OCI-LY3 (cell line): ENCODE measurements around the gene ANAPC15.
"Not testable (repeated sequence)": the region's sequence is repeated elsewhere in the genome, so short reads cannot be mapped to it uniquely, and the experiment has no call there.

Experiments
- H2AFZ ChIP-seq: fragments of 200-600, 300-600 bp; shearing (Covaris generic); 2 replicates; pipeline ENCODE4 v1.6.0; 2014; ENCODE audit warnings: antibody characterized with exemption, low read depth, low read length
- H3K27ac ChIP-seq: fragments of 200-600, 300-600 bp; sonication (generic); 2 replicates; pipeline ENCODE4 v1.5.1; 2014; ENCODE audit warnings: mild to moderate bottlenecking, low read length, moderate library complexity, mixed read lengths
- H3K27me3 ChIP-seq: fragments of 200-600, 300-600 bp; sonication (generic); 2 replicates; pipeline ENCODE4 v1.6.1; 2014; ENCODE audit warnings: low read depth, low read length, mixed read lengths
- H3K36me3 ChIP-seq: fragments of 200-600, 300-600 bp; sonication (generic); replicated peaks from 2 replicates; pipeline ENCODE3; 2014; ENCODE audit warnings: low read depth, low read length, mixed read lengths
- H3K4me1 ChIP-seq: fragments of 300-600, 200-600 bp; sonication (generic); 2 replicates; pipeline ENCODE4 v1.6.1; 2014; ENCODE audit warnings: low read length, mixed read lengths
- H3K4me2 ChIP-seq: fragments of 200-600, 300-600 bp; sonication (generic); 2 replicates; pipeline ENCODE4 v1.6.1; 2014; ENCODE audit warnings: low read length, mixed read lengths
- H3K4me3 ChIP-seq: fragments of 300-600, 200-600 bp; sonication (generic); 2 replicates; pipeline ENCODE4 v1.5.1; 2014; ENCODE audit warnings: antibody characterized with exemption, mild to moderate bottlenecking, low read length, moderate library complexity
- H3K79me2 ChIP-seq: fragments of 300-600, 200-600 bp; shearing (Covaris generic); 2 replicates; pipeline ENCODE4 v1.6.1; 2014; ENCODE audit warnings: mild to moderate bottlenecking, low read length, mixed read lengths
- H3K9ac ChIP-seq: fragments of 300-600, 200-600 bp; shearing (Covaris generic); 2 replicates; pipeline ENCODE4 v1.6.0; 2014; ENCODE audit warnings: mild to moderate bottlenecking, low read length, moderate library complexity
- H3K9me3 ChIP-seq: fragments of 200-600, 300-600 bp; shearing (Covaris generic); 2 replicates; pipeline ENCODE4 v1.6.1; 2014; ENCODE audit warnings: low read length, mixed read lengths; ENCODE audit not compliant: insufficient read depth
- H4K20me1 ChIP-seq: fragments of 200-600, 300-600 bp; sonication (generic); 2 replicates; pipeline ENCODE4 v1.6.1; 2016; ENCODE audit warnings: low read length, mixed read lengths; ENCODE audit not compliant: insufficient read depth
- EZH2phosphoT487 ChIP-seq: fragments of 200-600 bp; shearing (Covaris generic); IDR thresholded peaks from 2 replicates; pipeline ENCODE4 v1.6.1; 2018; ENCODE audit warnings: antibody characterized with exemption, mixed run types, low read depth
- TF ChIP-seq, protein P1 (sequence below): fragments of 200-600, 300-600 bp; sonication (generic); IDR thresholded peaks from 2 replicates; pipeline ENCODE4 v1.5.1; 2014; ENCODE audit warnings: antibody characterized with exemption, low read length, low read depth

Gene ANAPC15

DNA sequence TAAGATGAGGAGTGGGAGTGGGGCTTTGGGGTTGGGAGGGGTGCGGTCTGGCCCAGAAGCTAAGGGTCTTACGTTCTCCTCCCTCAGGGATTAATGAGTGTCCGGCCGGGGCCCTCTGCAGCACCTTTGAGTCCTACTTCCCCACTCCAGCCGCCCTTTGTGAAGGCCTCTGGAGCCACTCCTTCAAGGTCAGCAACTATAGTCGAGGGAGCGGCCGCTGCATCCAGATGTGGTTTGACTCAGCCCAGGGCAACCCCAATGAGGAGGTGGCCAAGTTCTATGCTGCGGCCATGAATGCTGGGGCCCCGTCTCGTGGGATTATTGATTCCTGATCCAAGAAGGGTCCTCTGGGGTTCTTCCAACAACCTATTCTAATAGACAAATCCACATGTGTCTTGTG is 27.0 kb upstream of the ANAPC15 start:
- no peaks in the 10 kb centered on the region for H3K79me2 ChIP-seq
- H3K4me3 ChIP-seq: no peak overlapping the region
- no peaks in the 10 kb centered on the region for H3K4me1 ChIP-seq
- H3K9ac ChIP-seq: no peak overlapping the region
- no peak overlapping the region for H3K4me2 ChIP-seq
- peaks cover 15% of the 10 kb centered on the region for H3K27me3 ChIP-seq
- no peak overlapping the region for H2AFZ ChIP-seq
- TF ChIP-seq, protein P1, sequence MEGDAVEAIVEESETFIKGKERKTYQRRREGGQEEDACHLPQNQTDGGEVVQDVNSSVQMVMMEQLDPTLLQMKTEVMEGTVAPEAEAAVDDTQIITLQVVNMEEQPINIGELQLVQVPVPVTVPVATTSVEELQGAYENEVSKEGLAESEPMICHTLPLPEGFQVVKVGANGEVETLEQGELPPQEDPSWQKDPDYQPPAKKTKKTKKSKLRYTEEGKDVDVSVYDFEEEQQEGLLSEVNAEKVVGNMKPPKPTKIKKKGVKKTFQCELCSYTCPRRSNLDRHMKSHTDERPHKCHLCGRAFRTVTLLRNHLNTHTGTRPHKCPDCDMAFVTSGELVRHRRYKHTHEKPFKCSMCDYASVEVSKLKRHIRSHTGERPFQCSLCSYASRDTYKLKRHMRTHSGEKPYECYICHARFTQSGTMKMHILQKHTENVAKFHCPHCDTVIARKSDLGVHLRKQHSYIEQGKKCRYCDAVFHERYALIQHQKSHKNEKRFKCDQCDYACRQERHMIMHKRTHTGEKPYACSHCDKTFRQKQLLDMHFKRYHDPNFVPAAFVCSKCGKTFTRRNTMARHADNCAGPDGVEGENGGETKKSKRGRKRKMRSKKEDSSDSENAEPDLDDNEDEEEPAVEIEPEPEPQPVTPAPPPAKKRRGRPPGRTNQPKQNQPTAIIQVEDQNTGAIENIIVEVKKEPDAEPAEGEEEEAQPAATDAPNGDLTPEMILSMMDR: no peak
- no peak for TF ChIP-seq EZH2phosphoT487
- H3K27ac ChIP-seq: no peak overlapping the region
- H4K20me1 ChIP-seq: no peaks in the 10 kb centered on the region
- H3K36me3 ChIP-seq: no peaks in the 10 kb centered on the region
- H3K9me3 ChIP-seq: no peaks in the 10 kb centered on the region

DNA sequence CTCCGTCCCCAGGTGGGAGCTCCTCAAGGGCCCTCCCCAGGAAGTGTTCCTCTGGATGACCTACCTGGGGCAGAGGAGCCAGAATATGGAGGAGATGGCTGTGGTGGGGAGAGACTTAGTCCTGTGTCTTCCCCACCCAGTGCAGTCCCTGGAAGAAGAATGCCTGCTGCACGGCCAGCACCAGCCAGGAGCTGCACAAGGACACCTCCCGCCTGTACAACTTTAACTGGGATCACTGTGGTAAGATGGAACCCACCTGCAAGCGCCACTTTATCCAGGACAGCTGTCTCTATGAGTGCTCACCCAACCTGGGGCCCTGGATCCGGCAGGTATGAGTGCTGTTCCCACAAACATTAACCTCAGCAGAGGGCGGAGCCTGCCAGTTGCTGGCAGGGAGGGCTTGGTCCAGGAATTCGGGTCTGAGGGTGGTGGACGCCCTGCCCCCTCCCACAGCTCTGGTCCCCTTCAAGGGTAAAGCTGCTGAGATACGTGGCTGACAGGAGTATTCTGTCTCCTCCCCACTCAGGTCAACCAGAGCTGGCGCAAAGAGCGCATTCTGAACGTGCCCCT is 26.4 kb upstream of the ANAPC15 start:
- Histone ChIP-seq H3K36me3 (no peaks in the 10 kb centered on the region), H3K4me1 (no peaks in the 10 kb centered on the region), H3K27me3 (peaks cover 15% of the 10 kb centered on the region), H3K79me2 (no peaks in the 10 kb centered on the region), H3K9me3 (no peaks in the 10 kb centered on the region), H3K4me2 (no peak overlapping the region), H3K9ac (no peak overlapping the region), H4K20me1 (no peaks in the 10 kb centered on the region), H3K4me3 (no peak overlapping the region), H2AFZ (no peak overlapping the region), H3K27ac (no peak overlapping the region)
- TF ChIP-seq, protein P1: no peak
- no peak for TF ChIP-seq EZH2phosphoT487

DNA sequence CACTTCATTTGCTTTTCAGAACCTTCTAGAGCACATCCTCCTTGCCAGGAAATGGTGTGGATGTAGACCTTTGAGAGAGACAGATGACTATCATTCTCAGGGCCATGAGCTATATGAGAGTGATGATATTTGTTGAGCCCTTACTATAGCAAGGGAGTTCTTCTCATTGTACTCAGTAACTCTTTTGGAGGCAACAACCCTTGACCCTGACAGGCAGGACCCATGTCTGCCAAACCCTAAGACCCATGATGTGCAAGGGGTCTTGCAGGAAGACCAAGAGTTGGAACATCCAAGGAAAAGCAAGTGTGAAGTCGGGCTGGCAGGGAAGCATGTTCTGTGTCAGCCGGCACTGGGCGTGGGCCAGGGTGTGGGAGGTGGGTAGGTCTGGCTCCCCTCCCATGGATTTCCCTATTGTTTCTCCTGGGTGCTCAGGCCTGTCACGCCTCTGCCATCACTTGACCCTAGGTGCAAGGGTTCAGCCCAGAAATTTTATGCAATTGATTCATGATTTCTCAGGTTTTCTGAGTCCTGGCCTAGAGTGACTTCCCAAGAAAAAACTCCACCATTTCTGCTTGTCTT is 24.3 kb upstream of the ANAPC15 start:
- H3K79me2 ChIP-seq: no peaks in the 10 kb centered on the region

DNA sequence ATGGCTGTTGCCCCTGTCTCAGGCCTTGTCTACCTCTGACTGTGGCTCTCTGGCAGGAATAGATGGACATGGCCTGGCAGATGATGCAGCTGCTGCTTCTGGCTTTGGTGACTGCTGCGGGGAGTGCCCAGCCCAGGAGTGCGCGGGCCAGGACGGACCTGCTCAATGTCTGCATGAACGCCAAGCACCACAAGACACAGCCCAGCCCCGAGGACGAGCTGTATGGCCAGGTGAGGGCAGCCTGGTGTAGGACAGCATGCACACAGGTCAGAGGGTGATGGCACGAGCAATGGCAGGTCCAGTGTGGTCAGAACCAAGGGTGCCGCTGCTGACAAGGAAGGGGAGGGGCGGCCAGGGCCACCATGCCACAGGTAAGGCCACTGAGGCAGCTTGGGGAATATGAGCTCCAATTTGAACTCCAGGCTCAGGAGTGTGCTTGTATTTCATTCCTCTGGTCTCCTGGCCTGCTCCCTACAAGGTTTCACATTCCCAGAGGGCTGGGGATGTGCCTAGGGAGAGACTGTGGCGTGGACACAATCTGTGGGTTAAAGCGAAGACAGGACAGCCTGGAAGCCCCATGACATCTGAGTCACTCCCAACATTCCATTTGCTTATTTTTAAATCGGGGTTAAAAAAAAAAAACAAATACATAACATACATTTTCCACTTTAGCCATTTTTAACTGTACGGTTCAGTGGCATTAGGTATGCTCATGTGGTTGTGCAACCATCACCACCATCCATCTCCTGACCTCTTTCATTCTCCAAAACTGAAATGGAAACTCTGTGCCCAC is 23.6 kb upstream of the ANAPC15 start:
- Histone ChIP-seq H3K4me2 (no peak overlapping the region), H3K36me3 (no peaks in the 10 kb centered on the region), H3K9me3 (no peaks in the 10 kb centered on the region), H2AFZ (no peak overlapping the region), H3K9ac (no peak overlapping the region), H3K27ac (no peak overlapping the region), H3K79me2 (no peaks in the 10 kb centered on the region), H3K4me3 (no peak overlapping the region), H3K27me3 (peaks cover 10% of the 10 kb centered on the region), H3K4me1 (no peaks in the 10 kb centered on the region), H4K20me1 (no peaks in the 10 kb centered on the region)
- TF ChIP-seq EZH2phosphoT487: no peak
- TF ChIP-seq, protein P1: no peak

More for the DNA sequence above, 24.3 kb upstream of the ANAPC15 start:
- Histone ChIP-seq H2AFZ (no peak overlapping the region), H4K20me1 (no peaks in the 10 kb centered on the region), H3K4me1 (no peaks in the 10 kb centered on the region), H3K9ac (no peak overlapping the region), H3K4me2 (no peak overlapping the region), H3K4me3 (no peak overlapping the region), H3K27me3 (peaks cover 17% of the 10 kb centered on the region), H3K27ac (no peak overlapping the region), H3K9me3 (no peaks in the 10 kb centered on the region), H3K36me3 (no peaks in the 10 kb centered on the region)
- TF ChIP-seq EZH2phosphoT487: no peak
- TF ChIP-seq, protein P1: no peak

DNA sequence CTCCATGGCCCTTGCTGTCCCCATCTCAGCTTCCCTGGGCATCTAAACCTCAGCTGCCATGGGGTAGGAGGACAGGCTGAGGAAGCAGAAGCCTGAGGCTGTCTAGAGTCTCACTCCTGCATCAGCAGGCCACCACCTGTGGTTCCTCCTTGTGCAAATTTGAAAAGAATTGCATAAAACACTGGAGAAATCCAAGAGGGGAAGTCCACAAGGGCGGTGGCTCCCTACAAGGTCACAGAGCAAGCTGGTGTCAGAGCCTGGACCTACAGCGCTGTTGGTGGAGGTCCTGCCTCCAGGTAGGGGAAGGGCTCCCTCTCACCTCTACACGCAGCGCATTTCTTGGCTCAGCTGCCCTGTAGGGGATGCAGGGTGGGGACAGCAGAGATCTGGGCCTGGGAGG is 23.0 kb upstream of the ANAPC15 start, which contains the start of gene FOLR3:
TSS of gene FOLR3 (plus strand) at position 253 of the 400 bp plus-strand sequence. CDS start 228 bp downstream, outside the sequence.
- not testable (repeated sequence) for H3K27me3 ChIP-seq, H4K20me1 ChIP-seq, H3K9me3 ChIP-seq, H3K27ac ChIP-seq, H2AFZ ChIP-seq, H3K4me1 ChIP-seq, H3K4me2 ChIP-seq, H3K36me3 ChIP-seq, H3K9ac ChIP-seq, H3K79me2 ChIP-seq, H3K4me3 ChIP-seq
